GM21786 (cell line): ENCODE results near the gene PIK3R1.

Experiments used
- ATAC-seq: cut with Tn5 transposase; IDR thresholded peaks from one replicate; pipeline ENCODE4 v1.9.1; 2021; ENCODE audit not compliant: unreplicated experiment

The PIK3R1 gene

GRCh38 chr5:68289498-68289897 lies 73.9 kb downstream of the PIK3R1 start:
- no peak for ATAC-seq

- no peak for ATAC-seq
These were observed 74.7 kb downstream of the PIK3R1 start for GRCh38 chr5:68290260-68290674.

- ATAC-seq = no peak
These were observed 75.3 kb downstream of the PIK3R1 start for GRCh38 chr5:68290847-68291246.

GRCh38 chr5:68292316-68292715 lies 76.8 kb downstream of the PIK3R1 start:
- no peak for ATAC-seq

DNA sequence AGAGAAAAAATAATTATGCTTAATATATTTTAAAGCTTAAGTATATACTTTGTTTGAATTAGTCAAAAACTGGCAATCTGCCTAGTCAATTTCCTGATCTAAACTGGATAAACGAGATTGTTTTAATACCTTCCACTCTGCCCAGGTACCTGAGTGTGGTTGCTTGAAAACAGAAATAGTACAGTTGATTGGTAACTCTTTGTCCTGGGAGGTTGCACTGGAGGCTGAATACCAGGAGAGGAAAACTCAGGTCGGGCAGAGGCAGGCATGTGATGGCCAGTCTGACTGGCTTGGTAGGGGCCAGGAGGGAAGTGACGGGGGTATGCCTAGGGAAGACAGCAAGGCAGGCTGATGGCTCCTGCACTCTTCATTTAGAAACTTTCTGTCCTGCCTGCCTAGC lies 80.2 kb downstream of the PIK3R1 start:
- ATAC-seq = no peak

DNA sequence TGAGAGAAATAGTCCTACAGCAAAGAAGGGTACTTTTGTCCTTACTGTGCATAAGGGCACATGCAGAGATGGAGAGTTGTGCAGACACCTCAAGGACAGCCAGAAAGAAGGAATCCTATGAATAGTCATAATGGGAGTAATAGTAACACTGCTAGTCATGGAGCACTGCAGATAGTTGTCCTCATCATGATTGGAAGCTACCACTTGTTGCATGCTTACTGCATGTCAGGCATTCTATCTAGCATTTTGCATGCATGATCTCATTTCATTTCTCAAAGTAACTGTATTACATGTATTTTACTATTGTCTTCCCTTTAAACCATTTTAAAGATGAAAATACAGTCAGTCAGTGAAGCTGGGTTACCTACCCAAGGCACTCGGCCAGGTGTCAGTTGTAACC lies 81.3 kb downstream of the PIK3R1 start:
- no peak for ATAC-seq

DNA sequence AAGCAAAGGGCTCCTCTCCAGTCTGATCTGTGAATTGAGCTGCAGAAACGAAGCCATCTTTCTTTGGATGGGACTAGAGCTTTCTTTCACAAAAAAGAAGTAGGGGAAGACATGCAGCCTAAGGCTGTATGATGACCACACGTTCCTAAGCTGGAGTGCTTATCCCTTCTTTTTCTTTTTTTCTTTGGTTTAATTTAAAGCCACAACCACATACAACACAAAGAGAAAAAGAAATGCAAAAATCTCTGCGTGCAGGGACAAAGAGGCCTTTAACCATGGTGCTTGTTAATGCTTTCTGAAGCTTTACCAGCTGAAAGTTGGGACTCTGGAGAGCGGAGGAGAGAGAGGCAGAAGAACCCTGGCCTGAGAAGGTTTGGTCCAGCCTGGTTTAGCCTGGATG lies 82.1 kb downstream of the PIK3R1 start:
- no peak for ATAC-seq

GRCh38 chr5:68298479-68298878 lies 82.9 kb downstream of the PIK3R1 start:
- ATAC-seq = no peak

DNA sequence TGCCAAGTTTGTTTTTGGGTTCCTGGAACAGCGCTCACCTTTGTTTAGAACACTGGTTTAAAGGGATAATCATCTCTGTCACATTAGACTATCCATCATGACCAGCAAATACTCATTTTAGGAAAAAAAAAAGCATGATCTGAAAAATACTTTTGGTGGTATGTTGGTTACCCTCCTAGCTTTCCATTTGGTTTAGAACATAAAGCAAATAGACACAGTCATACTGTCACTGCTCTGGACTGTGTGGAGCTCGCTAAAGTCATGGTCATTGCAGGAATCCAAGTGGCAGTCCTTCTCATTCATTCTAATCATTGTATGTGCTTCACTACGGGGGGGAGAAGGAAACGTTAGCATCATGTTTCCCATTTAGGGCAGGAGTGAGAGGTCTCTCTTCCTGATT lies 83.5 kb downstream of the PIK3R1 start:
- ATAC-seq = no peak

- ATAC-seq = no peak
These were observed 84.0 kb downstream of the PIK3R1 start for GRCh38 chr5:68299575-68299974.

GRCh38 chr5:68303038-68303738 lies 87.6 kb downstream of the PIK3R1 start:
- ATAC-seq = peak; percentile 80

- no peak for ATAC-seq
These were observed 88.3 kb downstream of the PIK3R1 start for GRCh38 chr5:68303754-68304420.

GRCh38 chr5:68304421-68305052 lies 89.0 kb downstream of the PIK3R1 start:
- ATAC-seq = no peak

DNA sequence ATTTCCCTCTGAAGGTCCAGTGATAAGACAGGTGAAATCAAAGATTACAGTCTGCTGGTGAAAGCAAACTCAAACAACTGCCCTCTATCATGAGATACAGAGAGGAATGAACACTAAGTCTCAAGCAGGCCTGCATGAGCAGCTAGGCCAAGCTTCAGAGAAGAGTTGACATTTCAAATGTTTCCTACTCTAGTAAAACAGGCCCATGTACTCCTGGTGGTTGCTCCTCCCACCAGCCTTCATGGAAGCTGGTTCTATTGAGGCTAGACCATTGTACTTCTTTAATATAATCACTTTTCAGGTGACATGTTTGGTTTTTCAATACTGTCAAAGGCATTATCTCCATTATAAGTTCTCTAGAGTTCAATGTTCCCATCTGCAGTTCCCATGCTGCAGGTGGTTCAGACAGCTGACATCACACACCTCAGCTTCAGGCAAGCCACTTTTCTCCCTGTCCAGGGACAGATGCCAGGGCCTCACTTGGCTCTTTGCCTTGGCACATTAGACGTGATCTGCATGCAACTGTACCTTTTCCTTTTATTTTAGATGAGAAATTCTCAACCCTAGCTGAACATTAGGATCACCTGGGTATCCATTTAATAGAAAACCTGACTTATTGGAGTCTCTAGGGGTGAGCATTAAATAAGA lies 89.8 kb downstream of the PIK3R1 start:
- ATAC-seq = no peak

GRCh38 chr5:68306361-68307014 lies 90.9 kb downstream of the PIK3R1 start:
- no peak for ATAC-seq

DNA sequence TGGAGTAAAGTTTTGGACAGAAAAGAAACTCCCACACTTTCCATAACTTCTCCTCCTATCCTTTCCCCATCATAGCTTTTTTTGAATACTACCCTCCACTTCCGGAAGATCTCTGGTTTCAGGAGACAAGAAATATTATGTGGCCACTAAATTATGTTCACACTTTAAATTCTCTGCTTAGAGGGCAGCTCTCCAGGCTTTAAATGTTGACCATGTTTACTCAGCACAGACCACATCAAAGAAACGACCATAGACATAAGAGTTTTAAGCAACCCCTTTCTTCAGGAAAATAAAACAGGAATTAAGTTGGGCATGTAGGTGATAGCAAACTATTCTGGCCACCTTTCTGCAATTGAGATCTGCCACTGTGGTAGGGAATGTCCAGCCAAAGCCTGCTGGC lies 97.8 kb downstream of the PIK3R1 start:
- no peak for ATAC-seq

DNA sequence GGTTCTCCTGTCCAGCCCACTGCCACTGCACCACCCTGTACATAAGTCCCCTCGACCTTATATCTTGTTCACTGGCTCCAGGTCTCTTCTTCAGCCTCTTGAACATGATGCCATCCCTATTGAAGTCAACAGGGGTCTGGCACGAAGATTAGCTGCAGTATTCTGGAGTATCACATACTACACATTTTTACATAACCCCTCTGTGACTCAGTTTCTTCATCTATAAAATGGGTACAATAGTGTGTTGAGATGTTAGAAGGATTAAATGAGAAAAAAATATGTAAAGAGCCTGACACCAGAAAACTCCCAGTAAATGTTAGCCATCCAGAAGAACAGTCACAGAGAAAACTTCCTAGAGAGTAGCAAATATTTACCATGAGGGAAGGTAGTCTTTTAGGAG lies 98.9 kb downstream of the PIK3R1 start:
- ATAC-seq = no peak

DNA sequence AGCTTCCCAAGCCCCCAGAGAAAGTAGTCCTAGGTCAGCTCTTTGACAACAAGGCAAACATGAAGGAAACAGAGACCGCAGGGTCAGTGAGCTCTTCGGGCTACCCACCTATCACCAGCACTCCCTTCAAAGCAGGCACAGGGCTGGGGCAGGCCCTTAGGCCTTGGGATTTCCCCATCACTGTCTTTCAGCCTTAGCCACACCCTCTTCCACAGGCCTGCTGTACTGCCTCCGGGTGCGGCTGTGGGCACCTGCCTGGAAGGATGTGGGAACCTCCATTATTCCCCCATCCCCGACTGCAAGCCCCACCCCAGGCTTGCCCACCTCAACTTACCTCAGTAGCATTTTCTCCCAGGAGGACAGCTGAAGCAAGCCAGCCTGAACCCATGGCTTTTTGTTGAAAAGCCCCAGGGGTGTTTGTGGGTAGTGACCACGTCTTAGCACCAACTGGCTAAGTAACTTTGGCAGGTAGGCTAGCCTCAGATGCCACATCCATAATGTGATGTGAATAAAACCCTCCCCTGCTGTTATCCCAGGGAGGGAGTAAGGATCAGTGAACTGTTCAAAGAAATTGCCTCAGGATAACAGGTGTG lies 100.2 kb downstream of the PIK3R1 start:
- peak; percentile 98 for ATAC-seq

- ATAC-seq = no peak
These were observed 100.9 kb downstream of the PIK3R1 start for GRCh38 chr5:68316469-68316868.

GRCh38 chr5:68317646-68318045 lies 102.1 kb downstream of the PIK3R1 start:
- ATAC-seq = no peak
